Activated T-cell treated with anti-CD3 and anti-CD28 coated beads, Interleukin-2, amount 50 U/mL, for 72 hours (primary cell): ENCODE measurements around the gene PFDN2. TPM values are rescaled to one million over a fixed set of nuclear protein-coding genes. Genes with fewer than 3 reads are reported as not detected.

Source experiments
- ATAC-seq, 2 donors: fragments of 150-1000 bp; cut with Tn5 transposase; replicated peaks in 1 of 2; 2 replicates each; pipeline ENCODE4 v1.10.0; 2021; ENCODE audit warnings: moderate library complexity in 2 of 2, mild to moderate bottlenecking in 1 of 2
- DNase-seq, 2 donors: peaks; one replicate each; pipeline ENCODE4 v3.0.0; 2021 to 2022; ENCODE audit warnings: mixed read lengths in 1 of 2
- H3K27ac Mint-ChIP-seq: one replicate; pipeline ENCODE4 v1.8.0; 2022; ENCODE audit warnings: mild to moderate bottlenecking, moderate library complexity, mixed read lengths
- H3K27me3 Mint-ChIP-seq: one replicate; pipeline ENCODE4 v1.8.0; 2022; ENCODE audit warnings: low read depth, mixed read lengths
- H3K36me3 Mint-ChIP-seq, 2 donors: one replicate each; pipeline ENCODE4 v1.8.0; 2022; ENCODE audit warnings: mixed read lengths in 2 of 2, mild to moderate bottlenecking in 1 of 2; ENCODE audit not compliant: insufficient read depth in 2 of 2
- H3K4me1 Mint-ChIP-seq: one replicate; pipeline ENCODE4 v1.8.0; 2022; ENCODE audit warnings: low read depth, mixed read lengths
- H3K4me3 Mint-ChIP-seq, 2 donors: one replicate each; pipeline ENCODE4 v1.8.0; 2022; ENCODE audit warnings: mild to moderate bottlenecking in 2 of 2, mixed read lengths in 2 of 2, moderate library complexity in 2 of 2
- H3K9me3 Mint-ChIP-seq, 2 donors: one replicate each; pipeline ENCODE4 v1.8.0; 2022; ENCODE audit warnings: mixed read lengths in 2 of 2
- total RNA-seq, 2 donors: library from RNA; stranded (reverse); gene quantifications; one replicate each; pipeline ENCODE4 v1.2.3, GENCODE V29; 2022

The PFDN2 gene, protein sequence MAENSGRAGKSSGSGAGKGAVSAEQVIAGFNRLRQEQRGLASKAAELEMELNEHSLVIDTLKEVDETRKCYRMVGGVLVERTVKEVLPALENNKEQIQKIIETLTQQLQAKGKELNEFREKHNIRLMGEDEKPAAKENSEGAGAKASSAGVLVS
- total RNA-seq: 100 to 1,000 TPM; 117 to 122 TPM

DNA sequence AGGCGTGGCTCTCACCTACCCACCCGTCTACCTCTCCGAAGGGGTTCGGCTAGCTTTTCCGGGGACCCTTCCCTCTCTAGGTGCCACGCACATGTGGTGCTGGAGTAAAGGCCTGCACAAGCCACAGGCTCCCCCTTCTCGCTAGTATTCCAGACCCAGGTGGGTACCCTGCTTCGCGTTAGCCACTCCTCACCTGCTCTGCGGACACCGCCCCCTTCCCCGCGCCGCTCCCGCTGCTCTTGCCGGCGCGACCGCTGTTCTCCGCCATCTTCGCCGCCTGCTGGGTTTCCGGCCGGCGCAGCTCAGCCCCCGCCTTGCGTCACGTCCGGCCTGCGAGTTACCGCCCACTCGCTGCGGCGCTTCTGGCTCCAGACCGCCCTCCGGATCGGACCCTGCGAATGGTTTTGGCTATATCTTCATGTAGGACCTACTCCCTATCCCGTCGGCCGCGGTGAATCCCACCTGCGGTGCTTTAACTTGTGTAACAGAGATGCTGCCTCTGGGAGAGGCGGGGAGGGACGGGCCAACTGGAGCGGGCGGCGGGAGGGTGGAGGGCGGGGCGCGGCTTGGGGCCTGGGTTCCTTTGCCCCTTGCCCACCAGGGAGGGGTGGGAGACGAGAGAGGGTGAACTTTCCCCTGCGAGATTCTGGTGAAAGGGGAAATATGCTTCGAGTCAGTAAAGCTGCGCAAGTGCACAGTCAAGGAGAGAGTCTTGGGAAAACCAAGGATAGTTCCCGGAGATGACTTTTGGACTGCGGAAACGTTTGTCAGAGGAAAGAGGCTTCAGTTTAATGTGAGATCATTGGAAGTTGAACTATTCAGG is at the start of gene PFDN2, which contains the start of gene NIT1:
Gene PFDN2, minus strand, starts transcription at position 279 of the 823 bp plus-strand sequence. Its CDS starts 11 bp downstream, at position 268.
Gene NIT1, plus strand, starts transcription at position 347 of the 823 bp plus-strand sequence. Its CDS starts 72 bp downstream, at position 419.
- peak within 1 kb of the TSS; percentile 97 for H3K27ac Mint-ChIP-seq
- no peaks in the 10 kb centered on the region for H3K27me3 Mint-ChIP-seq
- DNase-seq: peak; percentile 92
- H3K4me3 Mint-ChIP-seq: peak within 1 kb of the TSS; percentile 96 to 97
- peaks cover 21 to 37% of the 10 kb centered on the region in 2 donors for H3K36me3 Mint-ChIP-seq
- peaks cover 70% of the 10 kb centered on the region for H3K4me1 Mint-ChIP-seq
- H3K9me3 Mint-ChIP-seq: no peaks in the 10 kb centered on the region
- ATAC-seq: peak; percentile 66 to 69

DNA sequence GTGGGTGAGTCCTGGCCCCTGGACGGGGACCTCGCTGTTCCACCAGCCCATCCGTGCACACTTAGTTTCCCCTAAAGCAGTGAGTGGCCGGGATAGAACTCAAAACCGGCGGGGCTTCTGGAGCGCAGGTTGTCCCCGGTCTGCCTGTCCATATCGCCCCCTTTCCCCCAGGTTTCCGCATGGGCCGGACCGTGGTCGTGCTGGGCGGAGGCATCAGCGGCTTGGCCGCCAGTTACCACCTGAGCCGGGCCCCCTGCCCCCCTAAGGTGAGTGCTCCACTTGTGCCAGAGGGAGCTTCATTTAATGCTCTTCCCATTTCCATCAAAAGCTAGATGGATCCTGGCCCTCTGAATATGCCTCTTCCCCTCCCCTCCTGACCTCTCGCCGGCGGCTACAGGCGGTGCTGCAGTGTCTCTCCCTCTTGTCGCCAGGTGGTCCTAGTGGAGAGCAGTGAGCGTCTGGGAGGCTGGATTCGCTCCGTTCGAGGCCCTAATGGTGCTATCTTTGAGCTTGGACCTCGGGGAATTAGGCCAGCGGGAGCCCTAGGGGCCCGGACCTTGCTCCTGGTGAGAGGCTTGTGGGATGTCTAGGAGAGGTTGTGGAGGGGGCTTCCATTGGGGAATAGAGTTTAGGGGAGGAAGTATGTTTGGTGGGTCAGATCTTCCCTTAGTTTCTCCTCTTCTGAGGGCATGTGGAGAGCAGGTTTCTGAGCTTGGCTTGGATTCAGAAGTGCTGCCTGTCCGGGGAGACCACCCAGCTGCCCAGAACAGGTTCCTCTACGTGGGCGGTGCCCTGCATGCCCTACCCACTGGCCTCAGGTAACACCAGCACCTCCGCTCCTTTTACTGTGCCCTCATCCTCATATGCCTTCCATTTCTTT is 49.1 kb upstream of the PFDN2 start:
- Mint-ChIP-seq H3K36me3 (peaks cover 2 to 14% of the 10 kb centered on the region in 2 donors), H3K9me3 (no peaks in the 10 kb centered on the region), H3K27me3 (no peaks in the 10 kb centered on the region), H3K4me3 (peak overlapping the region; percentile 92 to 96), H3K4me1 (peaks cover 50% of the 10 kb centered on the region), H3K27ac (peak overlapping the region; percentile 92)
- DNase-seq (no peak), ATAC-seq (peak in 1 of 2 donors; percentile 2)

DNA sequence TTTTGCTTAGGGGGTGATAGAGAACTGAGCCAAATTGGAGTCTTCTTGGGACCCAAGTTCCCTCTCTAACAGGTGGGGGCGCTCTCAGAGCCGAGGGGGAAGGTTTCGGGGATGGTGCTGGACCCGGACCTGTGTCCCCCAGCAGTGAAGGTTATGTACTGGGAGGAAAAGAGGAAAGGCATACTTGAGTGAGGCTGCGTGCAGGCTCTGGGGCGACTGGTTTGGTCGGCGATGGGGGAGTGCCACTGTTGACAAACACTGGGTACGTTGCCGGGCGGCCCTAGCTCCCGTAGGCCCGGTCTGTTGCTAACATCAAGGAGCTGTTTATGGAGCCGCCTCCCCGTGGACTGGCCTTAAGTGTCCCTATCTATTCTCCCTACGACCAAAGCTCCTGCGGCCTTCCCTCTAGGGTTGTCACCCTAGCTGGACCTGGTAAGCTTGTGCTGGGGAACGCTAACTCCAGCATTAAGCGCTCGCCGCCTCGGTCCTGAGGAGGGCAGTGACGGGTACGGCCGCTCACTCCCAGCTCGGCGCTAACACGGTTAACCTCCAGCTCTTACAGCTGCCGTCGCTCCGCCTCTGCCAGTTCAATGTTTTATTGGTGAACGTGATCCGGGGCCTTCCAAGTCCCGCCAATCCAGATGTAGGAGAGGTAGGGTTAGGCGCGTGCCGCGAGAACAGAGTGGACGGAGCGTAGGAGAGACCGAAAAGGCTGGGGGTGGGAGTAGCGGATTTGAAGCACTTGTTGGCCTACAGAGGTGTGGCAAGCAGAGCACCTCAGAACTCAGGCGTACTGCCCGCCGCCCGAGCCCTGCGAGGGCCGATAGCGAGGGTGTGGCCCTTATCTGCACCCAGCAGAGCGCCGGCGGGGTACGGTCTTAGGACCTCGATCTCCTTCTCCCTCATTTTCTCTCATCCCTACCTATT is 48.2 kb upstream of the PFDN2 start, which contains the start of gene PPOX:
Gene PPOX, plus strand, starts transcription at position 685 of the 927 bp plus-strand sequence. CDS start 422 bp downstream, outside the sequence.
- H3K27me3 Mint-ChIP-seq: no peaks in the 10 kb centered on the region
- H3K27ac Mint-ChIP-seq: peak within 1 kb of the TSS; percentile 92
- peaks cover 0 to 13% of the 10 kb centered on the region in 2 donors for H3K36me3 Mint-ChIP-seq

DNA sequence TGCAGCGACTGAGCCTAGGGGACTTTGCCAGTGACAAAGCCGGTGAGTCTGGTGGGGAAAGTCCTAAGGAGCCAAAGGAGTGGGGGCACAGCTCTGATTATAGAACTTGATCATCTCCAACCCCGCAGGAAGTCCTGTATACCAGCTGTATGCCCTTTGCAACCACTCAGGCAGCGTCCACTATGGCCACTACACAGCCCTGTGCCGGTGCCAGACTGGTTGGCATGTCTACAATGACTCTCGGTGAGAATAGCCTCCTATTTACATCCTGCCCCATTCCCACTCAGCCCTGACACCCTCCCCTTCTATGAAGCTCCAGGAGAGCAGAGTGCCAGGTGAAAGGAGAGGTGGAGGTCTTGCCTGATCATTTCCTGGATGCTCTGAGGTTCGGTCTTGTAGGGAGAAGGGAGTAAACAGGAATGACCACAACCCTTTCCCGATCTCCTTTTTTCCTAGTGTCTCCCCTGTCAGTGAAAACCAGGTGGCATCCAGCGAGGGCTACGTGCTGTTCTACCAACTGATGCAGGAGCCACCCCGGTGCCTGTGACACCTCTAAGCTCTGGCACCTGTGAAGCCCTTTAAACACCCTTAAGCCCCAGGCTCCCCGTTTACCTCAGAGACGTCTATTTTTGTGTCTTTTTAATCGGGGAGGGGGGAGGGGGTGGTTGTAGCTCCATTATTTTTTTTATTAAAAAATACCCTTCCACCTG is 47.2 kb upstream of the PFDN2 start:
- H3K36me3 Mint-ChIP-seq: peaks cover 0 to 13% of the 10 kb centered on the region in 2 donors
- peak overlapping the region; percentile 35 for H3K27ac Mint-ChIP-seq
- peak overlapping the region; percentile 49 to 92 for H3K4me3 Mint-ChIP-seq
- no peaks in the 10 kb centered on the region for H3K9me3 Mint-ChIP-seq
- H3K4me1 Mint-ChIP-seq: peaks cover 67% of the 10 kb centered on the region
- DNase-seq: no peak
- no peaks in the 10 kb centered on the region for H3K27me3 Mint-ChIP-seq
- no peak for ATAC-seq

More for the DNA sequence above, 48.2 kb upstream of the PFDN2 start, which contains the start of gene PPOX:
- ATAC-seq (peak; percentile 95), DNase-seq (peak; percentile 93 to 97)
- no peaks in the 10 kb centered on the region for H3K9me3 Mint-ChIP-seq
- H3K4me3 Mint-ChIP-seq: peak within 1 kb of the TSS; percentile 92 to 96
- peaks cover 58% of the 10 kb centered on the region for H3K4me1 Mint-ChIP-seq

DNA sequence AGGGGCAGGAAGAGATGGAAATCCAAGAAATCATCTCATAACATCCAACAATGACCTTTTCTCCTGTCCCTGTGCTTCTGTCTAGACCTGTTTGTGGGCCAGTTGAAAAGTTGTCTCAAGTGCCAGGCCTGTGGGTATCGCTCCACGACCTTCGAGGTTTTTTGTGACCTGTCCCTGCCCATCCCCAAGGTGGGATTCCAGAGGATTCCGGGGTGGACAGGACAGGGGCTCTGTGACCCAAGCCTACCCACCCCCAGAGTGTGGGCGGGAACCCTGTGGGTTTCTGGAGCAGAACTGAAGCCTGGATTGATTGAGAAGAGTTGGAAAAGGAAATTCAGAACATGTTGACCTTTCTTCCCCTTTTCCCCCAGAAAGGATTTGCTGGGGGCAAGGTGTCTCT is 46.0 kb upstream of the PFDN2 start:
- peaks cover 74% of the 10 kb centered on the region for H3K4me1 Mint-ChIP-seq
- H3K27me3 Mint-ChIP-seq: no peaks in the 10 kb centered on the region
- DNase-seq (no peak), ATAC-seq (no peak)
- no peaks in the 10 kb centered on the region for H3K9me3 Mint-ChIP-seq
- no peak overlapping the region for H3K27ac Mint-ChIP-seq
- peaks cover 0 to 14% of the 10 kb centered on the region in 2 donors for H3K36me3 Mint-ChIP-seq
- no peak overlapping the region for H3K4me3 Mint-ChIP-seq

DNA sequence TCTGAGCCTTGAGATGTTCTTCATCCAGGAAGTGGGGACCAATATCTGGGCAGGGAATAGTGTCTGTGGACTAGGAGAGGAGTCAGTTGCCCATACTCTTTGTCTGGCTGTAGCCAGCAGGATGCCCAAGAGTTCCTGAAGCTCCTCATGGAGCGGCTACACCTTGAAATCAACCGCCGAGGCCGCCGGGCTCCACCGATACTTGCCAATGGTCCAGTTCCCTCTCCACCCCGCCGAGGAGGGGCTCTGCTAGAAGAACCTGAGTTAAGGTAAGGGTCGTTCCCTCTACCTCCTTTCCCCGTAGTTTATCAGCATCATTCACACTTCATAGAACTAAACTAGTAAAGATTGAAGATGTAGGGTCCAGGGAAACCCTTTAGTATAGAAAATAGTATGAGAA is 45.0 kb upstream of the PFDN2 start:
- no peak for DNase-seq
- Mint-ChIP-seq H3K36me3 (peaks cover 0 to 19% of the 10 kb centered on the region in 2 donors), H3K27me3 (no peaks in the 10 kb centered on the region), H3K4me3 (no peak overlapping the region), H3K4me1 (peaks cover 77% of the 10 kb centered on the region), H3K27ac (peak overlapping the region; percentile 27), H3K9me3 (no peaks in the 10 kb centered on the region)
- ATAC-seq: no peak

DNA sequence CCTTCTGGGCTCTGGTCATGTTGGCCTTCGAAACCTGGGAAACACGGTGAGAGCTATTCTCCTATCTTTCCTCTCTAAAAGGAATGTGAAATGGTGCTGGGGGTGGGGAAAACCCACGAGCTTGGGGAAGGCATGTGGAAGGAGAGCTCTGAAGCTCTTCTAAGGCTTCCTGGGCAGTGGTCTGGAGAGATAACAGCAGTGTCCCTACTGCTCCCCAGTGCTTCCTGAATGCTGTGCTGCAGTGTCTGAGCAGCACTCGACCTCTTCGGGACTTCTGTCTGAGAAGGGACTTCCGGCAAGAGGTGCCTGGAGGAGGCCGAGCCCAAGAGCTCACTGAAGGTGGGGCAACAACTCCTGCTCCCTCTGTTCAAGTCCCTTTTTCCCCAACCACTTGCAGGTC is 44.2 kb upstream of the PFDN2 start:
- Mint-ChIP-seq H3K4me1 (peaks cover 70% of the 10 kb centered on the region), H3K36me3 (peaks cover 0 to 19% of the 10 kb centered on the region in 2 donors), H3K27ac (no peak overlapping the region), H3K9me3 (no peaks in the 10 kb centered on the region), H3K4me3 (peak overlapping the region in 1 of 2 donors; percentile 6), H3K27me3 (no peaks in the 10 kb centered on the region)
- no peak for ATAC-seq
- DNase-seq: no peak

DNA sequence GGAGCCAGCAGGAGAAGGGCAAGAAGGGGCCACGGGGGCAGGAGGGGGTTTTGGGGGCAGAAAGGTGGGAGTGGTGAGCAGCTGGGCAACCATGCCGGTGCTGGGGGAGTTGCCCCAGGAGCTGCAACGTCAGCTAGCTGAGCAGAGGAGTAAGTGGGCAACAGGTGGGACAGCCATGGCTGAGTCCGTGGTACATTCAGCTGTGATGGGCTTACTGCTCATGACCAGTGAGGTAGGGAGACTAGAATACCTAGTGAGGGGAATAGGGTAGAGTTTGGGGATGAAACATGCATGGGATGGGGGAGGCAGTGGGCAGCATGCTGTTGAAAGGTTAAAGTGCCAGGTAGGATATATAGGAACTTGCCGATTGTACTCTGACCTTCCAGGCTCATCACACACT is 43.8 kb upstream of the PFDN2 start:
- Mint-ChIP-seq H3K9me3 (no peaks in the 10 kb centered on the region), H3K27ac (no peak overlapping the region), H3K4me3 (peak overlapping the region in 1 of 2 donors; percentile 6), H3K27me3 (no peaks in the 10 kb centered on the region), H3K4me1 (peaks cover 66% of the 10 kb centered on the region), H3K36me3 (peaks cover 0 to 16% of the 10 kb centered on the region in 2 donors)
- ATAC-seq (no peak), DNase-seq (no peak)

DNA sequence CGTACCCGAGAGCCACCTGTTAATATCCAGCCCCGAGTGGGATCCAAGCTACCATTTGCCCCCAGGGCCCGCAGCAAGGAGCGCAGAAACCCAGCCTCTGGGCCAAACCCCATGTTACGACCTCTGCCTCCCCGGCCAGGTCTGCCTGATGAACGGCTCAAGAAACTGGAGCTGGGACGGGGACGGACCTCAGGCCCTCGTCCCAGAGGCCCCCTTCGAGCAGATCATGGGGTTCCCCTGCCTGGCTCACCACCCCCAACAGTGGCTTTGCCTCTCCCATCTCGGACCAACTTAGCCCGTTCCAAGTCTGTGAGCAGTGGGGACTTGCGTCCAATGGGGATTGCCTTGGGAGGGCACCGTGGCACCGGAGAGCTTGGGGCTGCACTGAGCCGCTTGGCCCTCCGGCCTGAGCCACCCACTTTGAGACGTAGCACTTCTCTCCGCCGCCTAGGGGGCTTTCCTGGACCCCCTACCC is 42.9 kb upstream of the PFDN2 start:
- no peak overlapping the region for H3K27ac Mint-ChIP-seq

DNA sequence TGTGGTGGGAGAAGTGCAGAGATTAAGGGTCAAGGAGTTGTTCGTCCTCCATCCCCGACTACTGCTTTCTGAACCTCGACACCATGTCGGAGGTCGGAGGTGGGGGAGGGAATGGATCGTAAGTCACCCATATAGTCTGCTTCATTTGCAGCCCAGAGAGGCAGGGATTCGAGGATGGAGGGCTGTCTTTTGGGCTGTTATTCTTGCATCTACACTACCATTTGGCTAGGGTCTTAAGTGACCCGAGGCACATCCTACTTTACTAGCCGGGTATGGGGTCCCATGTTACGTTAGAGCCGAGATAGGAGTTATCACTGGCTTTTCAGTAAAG is 42.0 kb upstream of the PFDN2 start:
- DNase-seq (no peak), ATAC-seq (no peak)
- Mint-ChIP-seq H3K4me3 (peak overlapping the region; percentile 79 to 82), H3K9me3 (no peaks in the 10 kb centered on the region), H3K4me1 (peaks cover 68% of the 10 kb centered on the region), H3K36me3 (peaks cover 2 to 15% of the 10 kb centered on the region in 2 donors), H3K27me3 (no peaks in the 10 kb centered on the region), H3K27ac (peak overlapping the region; percentile 72)

More for the DNA sequence above, 42.9 kb upstream of the PFDN2 start:
- no peaks in the 10 kb centered on the region for H3K27me3 Mint-ChIP-seq
- H3K4me1 Mint-ChIP-seq: peaks cover 67% of the 10 kb centered on the region
- no peaks in the 10 kb centered on the region for H3K9me3 Mint-ChIP-seq
- DNase-seq (no peak), ATAC-seq (no peak)
- peak overlapping the region; percentile 79 to 82 for H3K4me3 Mint-ChIP-seq
- peaks cover 0 to 16% of the 10 kb centered on the region in 2 donors for H3K36me3 Mint-ChIP-seq

DNA sequence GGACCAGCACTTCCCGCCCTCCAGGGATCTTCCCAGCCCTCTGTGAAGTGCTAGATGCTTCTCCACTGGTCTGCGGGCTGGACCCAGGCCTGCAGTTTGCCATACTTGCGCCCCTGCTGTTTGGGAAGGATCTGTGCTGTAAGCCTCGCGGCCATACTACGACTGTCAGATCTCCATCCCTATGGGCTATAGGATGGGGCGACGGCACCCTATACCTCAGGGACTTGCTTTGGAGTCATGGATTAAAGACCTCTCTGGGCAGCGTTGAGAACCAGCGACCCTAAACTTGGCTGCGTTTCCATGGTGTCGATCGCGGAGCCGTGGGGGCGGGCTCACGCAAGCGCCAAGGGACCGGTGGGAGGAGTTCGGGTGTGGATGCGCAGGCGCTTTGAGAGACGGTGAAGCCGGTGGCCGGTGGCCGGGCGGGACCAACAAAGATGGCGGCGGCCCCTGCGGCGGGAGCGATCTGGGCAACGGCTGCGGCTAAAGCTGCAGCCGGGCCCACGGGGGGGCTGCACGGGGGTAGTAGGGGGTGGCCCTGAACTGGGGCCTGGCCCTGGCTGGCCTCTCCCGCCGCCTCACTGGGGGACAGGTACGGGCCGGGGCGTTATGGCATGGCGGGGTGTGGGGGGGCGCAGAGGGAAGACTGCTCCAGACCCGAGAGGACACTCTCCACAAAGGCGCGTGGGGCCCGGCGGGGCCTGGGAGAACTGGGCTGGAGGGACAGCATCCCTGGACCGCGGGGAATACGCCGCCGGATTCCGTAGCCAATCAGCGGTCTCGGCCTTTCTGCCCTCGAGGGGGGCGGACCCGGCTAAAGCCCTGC is 41.5 kb upstream of the PFDN2 start, which contains the start of gene USP21:
Gene USP21, plus strand, starts transcription at position 414 of the 826 bp plus-strand sequence. CDS start 1,141 bp downstream, outside the sequence.
- Mint-ChIP-seq H3K4me3 (peak within 1 kb of the TSS; percentile 79 to 82), H3K27ac (peak within 1 kb of the TSS; percentile 77), H3K9me3 (no peaks in the 10 kb centered on the region), H3K36me3 (peaks cover 2 to 13% of the 10 kb centered on the region in 2 donors), H3K4me1 (peaks cover 72% of the 10 kb centered on the region), H3K27me3 (no peaks in the 10 kb centered on the region)
- peak; percentile 94 for DNase-seq
- ATAC-seq: peak; percentile 92 to 94
